Activated CD8-positive, alpha-beta memory T cell treated with anti-CD3 and anti-CD28 coated beads, Interleukin-2, amount 50 U/mL, for 4 hours (primary cell): ENCODE measurements around the gene ZDHHC1.

Experiments
- DNase-seq: peaks from one replicate; pipeline ENCODE4 v3.0.0-alpha.2; 2020

Gene ZDHHC1

GRCh38 chr16:67350324-67350723, 66.0 kb downstream of the ZDHHC1 start:
- DNase-seq: no peak

- DNase-seq: no peak
Observed at GRCh38 chr16:67349172-67349571, 67.1 kb downstream of the ZDHHC1 start.

GRCh38 chr16:67346341-67346740, 69.9 kb downstream of the ZDHHC1 start:
- DNase-seq: no peak

GRCh38 chr16:67345401-67345800, 70.9 kb downstream of the ZDHHC1 start:
- DNase-seq: no peak
